HepG2 (cell line): ENCODE measurements around the gene CFAP97. TPM values are rescaled to one million over a fixed set of nuclear protein-coding genes. Genes with fewer than 3 reads are reported as not detected.

Experiments used
- ARNT2 ChIP-seq: sonication (generic); formaldehyde crosslinking; IDR thresholded peaks from 2 replicates; pipeline ENCODE4 v1.8.0; 2022; ENCODE audit warnings: mild to moderate bottlenecking, low read depth, missing genetic modification reagents, moderate library complexity
- CREM ChIP-seq, 2 experiments: sonication (generic) in 1 of 2; formaldehyde crosslinking in 1 of 2; IDR thresholded peaks; 2 replicates each; pipeline versions ENCODE4 v1.4.0 to v1.6.1; 2016 to 2020; ENCODE audit warnings: antibody characterized with exemption in 1 of 2, mild to moderate bottlenecking in 1 of 2, missing genetic modification reagents in 1 of 2
- IRF2 ChIP-seq: IDR thresholded peaks from 2 replicates; pipeline ENCODE4 v1.6.1; 2018; ENCODE audit warnings: missing genetic modification reagents, missing compliant biosample characterization
- MXD4 ChIP-seq: IDR thresholded peaks from 2 replicates; pipeline ENCODE4 v1.6.1; 2016; ENCODE audit warnings: mild to moderate bottlenecking, missing biosample characterization, missing genetic modification reagents
- NR2C2 ChIP-seq: sonication (generic); formaldehyde crosslinking; IDR thresholded peaks from 2 replicates; pipeline ENCODE4 v1.4.0; 2020; ENCODE audit warnings: missing genetic modification reagents, mild to moderate bottlenecking, moderate library complexity, borderline replicate concordance
- SOX5 ChIP-seq: IDR thresholded peaks from 2 replicates; pipeline ENCODE4 v1.6.1; 2016; ENCODE audit warnings: borderline replicate concordance
- ZBTB42 ChIP-seq: sonication (generic); formaldehyde crosslinking; IDR thresholded peaks from 2 replicates; pipeline ENCODE4 v1.5.0; 2020; ENCODE audit warnings: mild to moderate bottlenecking, missing genetic modification reagents
- ZNF670 ChIP-seq: sonication (generic); formaldehyde crosslinking; IDR thresholded peaks from 2 replicates; pipeline ENCODE4 v1.8.0; 2022; ENCODE audit warnings: mild to moderate bottlenecking, missing genetic modification reagents, borderline replicate concordance
- ZNF790 ChIP-seq: sonication (generic); formaldehyde crosslinking; IDR thresholded peaks from 2 replicates; pipeline ENCODE4 v1.8.0; 2022; ENCODE audit warnings: missing genetic modification reagents, mild to moderate bottlenecking, borderline replicate concordance
- polyA plus RNA-seq, 8 experiments: library from polyadenylated mRNA; depleted of rRNA in 3 of 8; stranded (reverse) in 7 of 8; unstranded in 1 of 8; fragments of >200 nt; fragmentation: Illumina TruSeq in 4 of 8; extraction: Trizol in 4 of 8; gene quantifications; 2 replicates each; pipeline versions ENCODE4 v1.2.1 to v1.2.3, GENCODE V29; 2011 to 2016; ENCODE audit warnings: low read depth in 4 of 8, missing spikeins in 1 of 8, mixed read lengths in 1 of 8; ENCODE audit not compliant: insufficient read depth in 1 of 8
- total RNA-seq, 5 experiments: library from RNA; depleted of rRNA; stranded (reverse); fragments of >200 nt; fragmentation: Illumina TruSeq; extraction: Trizol; gene quantifications; 2 replicates each; pipeline ENCODE4 v1.2.3, GENCODE V29; 2016; ENCODE audit warnings: low read depth in 1 of 5
- TF ChIP-seq, protein P1 (sequence below), 2 experiments: fragments of 450-650 bp in 1 of 2; sonication (generic) in 1 of 2; formaldehyde crosslinking in 1 of 2; IDR thresholded peaks; 2 replicates each; pipeline versions ENCODE4 v1.6.1 to v1.8.0; 2016 to 2022; ENCODE audit warnings: antibody characterized with exemption in 1 of 2, mild to moderate bottlenecking in 1 of 2, missing genetic modification reagents in 1 of 2
- TF ChIP-seq, protein P2 (sequence below): sonication (generic); formaldehyde crosslinking; IDR thresholded peaks from 2 replicates; pipeline ENCODE4 v1.4.0; 2020; ENCODE audit warnings: mild to moderate bottlenecking, missing genetic modification reagents
- TF ChIP-seq, protein P3 (sequence below): sonication (generic); formaldehyde crosslinking; IDR thresholded peaks from 2 replicates; pipeline ENCODE4 v1.9.0; 2022; ENCODE audit warnings: low read depth, missing genetic modification reagents
- TF ChIP-seq, protein P4 (sequence below): sonication (generic); formaldehyde crosslinking; IDR thresholded peaks from 2 replicates; pipeline ENCODE4 v1.8.1; 2022; ENCODE audit warnings: mild to moderate bottlenecking, missing genetic modification reagents

CFAP97 gene
- total and polyA plus RNA-seq, 2 of the 13 experiments (the other 11 are each of a cell fraction or from before 2014, with no cell fraction given) = 32.1 to 44.4 TPM

DNA sequence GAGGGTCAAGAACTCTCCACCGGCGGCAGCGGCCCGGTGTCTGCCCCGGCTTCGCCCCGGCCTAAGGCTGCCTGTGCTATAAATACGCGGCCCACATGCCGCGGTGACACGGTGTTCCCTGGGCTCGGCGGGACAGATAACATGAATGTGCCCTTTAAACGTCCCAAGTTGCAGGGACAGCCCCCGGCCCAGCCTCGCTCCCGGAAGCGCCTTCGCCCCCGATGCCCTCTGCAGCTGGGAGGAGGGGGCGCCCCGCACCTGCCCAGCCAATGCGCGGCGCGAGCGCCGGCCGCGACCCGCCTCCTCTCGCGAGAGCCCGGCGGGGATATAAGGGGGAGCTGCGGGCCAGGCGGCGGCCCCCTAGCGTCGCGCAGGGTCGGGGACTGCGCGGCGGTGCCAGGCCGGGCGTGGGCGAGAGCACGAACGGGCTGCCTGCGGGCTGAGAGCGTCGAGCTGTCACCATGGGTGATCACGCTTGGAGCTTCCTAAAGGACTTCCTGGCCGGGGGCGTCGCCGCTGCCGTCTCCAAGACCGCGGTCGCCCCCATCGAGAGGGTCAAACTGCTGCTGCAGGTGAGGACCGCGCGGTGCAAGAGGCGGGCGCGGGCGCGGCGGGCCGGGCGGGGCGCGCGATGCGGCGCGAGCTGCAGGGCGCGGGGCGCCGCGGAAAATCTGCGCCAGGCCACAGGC, 60.7 kb downstream of the CFAP97 start, which contains the start of gene SLC25A4 (continued):
- TF ChIP-seq, protein P1, sequence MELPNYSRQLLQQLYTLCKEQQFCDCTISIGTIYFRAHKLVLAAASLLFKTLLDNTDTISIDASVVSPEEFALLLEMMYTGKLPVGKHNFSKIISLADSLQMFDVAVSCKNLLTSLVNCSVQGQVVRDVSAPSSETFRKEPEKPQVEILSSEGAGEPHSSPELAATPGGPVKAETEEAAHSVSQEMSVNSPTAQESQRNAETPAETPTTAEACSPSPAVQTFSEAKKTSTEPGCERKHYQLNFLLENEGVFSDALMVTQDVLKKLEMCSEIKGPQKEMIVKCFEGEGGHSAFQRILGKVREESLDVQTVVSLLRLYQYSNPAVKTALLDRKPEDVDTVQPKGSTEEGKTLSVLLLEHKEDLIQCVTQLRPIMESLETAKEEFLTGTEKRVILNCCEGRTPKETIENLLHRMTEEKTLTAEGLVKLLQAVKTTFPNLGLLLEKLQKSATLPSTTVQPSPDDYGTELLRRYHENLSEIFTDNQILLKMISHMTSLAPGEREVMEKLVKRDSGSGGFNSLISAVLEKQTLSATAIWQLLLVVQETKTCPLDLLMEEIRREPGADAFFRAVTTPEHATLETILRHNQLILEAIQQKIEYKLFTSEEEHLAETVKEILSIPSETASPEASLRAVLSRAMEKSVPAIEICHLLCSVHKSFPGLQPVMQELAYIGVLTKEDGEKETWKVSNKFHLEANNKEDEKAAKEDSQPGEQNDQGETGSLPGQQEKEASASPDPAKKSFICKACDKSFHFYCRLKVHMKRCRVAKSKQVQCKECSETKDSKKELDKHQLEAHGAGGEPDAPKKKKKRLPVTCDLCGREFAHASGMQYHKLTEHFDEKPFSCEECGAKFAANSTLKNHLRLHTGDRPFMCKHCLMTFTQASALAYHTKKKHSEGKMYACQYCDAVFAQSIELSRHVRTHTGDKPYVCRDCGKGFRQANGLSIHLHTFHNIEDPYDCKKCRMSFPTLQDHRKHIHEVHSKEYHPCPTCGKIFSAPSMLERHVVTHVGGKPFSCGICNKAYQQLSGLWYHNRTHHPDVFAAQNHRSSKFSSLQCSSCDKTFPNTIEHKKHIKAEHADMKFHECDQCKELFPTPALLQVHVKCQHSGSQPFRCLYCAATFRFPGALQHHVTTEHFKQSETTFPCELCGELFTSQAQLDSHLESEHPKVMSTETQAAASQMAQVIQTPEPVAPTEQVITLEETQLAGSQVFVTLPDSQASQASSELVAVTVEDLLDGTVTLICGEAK (IDR thresholded peaks at IDR 0.05) = no peak
- TF ChIP-seq, protein P1 (CRISPR knock-in tag; IDR thresholded peaks at IDR 0.05) = peak; percentile 38; the same call in 1 of the 2 replicates
- TF ChIP-seq MXD4 (CRISPR knock-in tag) = peak; percentile 76
- peak; percentile 63; the same call in 1 of the 2 replicates for TF ChIP-seq IRF2 (CRISPR knock-in tag)
- TF ChIP-seq ZNF670 (CRISPR knock-in tag) = peak; percentile 62; the same call in 1 of the 2 replicates
- TF ChIP-seq, protein P2, sequence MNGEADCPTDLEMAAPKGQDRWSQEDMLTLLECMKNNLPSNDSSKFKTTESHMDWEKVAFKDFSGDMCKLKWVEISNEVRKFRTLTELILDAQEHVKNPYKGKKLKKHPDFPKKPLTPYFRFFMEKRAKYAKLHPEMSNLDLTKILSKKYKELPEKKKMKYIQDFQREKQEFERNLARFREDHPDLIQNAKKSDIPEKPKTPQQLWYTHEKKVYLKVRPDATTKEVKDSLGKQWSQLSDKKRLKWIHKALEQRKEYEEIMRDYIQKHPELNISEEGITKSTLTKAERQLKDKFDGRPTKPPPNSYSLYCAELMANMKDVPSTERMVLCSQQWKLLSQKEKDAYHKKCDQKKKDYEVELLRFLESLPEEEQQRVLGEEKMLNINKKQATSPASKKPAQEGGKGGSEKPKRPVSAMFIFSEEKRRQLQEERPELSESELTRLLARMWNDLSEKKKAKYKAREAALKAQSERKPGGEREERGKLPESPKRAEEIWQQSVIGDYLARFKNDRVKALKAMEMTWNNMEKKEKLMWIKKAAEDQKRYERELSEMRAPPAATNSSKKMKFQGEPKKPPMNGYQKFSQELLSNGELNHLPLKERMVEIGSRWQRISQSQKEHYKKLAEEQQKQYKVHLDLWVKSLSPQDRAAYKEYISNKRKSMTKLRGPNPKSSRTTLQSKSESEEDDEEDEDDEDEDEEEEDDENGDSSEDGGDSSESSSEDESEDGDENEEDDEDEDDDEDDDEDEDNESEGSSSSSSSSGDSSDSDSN (CRISPR knock-in tag) = peak; percentile 80
- peak; percentile 99 for TF ChIP-seq ARNT2 (CRISPR knock-in tag)
- TF ChIP-seq, protein P3, sequence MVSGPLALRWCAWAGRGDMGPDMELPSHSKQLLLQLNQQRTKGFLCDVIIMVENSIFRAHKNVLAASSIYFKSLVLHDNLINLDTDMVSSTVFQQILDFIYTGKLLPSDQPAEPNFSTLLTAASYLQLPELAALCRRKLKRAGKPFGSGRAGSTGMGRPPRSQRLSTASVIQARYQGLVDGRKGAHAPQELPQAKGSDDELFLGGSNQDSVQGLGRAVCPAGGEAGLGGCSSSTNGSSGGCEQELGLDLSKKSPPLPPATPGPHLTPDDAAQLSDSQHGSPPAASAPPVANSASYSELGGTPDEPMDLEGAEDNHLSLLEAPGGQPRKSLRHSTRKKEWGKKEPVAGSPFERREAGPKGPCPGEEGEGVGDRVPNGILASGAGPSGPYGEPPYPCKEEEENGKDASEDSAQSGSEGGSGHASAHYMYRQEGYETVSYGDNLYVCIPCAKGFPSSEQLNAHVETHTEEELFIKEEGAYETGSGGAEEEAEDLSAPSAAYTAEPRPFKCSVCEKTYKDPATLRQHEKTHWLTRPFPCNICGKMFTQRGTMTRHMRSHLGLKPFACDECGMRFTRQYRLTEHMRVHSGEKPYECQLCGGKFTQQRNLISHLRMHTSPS (CRISPR knock-in tag) = peak; percentile 80; the same call in 1 of the 2 replicates
- peak; percentile 21; the same call in 1 of the 2 replicates for TF ChIP-seq SOX5 (CRISPR knock-in tag)
- peak; percentile 87 for TF ChIP-seq ZNF790 (CRISPR knock-in tag)
- TF ChIP-seq, protein P4, sequence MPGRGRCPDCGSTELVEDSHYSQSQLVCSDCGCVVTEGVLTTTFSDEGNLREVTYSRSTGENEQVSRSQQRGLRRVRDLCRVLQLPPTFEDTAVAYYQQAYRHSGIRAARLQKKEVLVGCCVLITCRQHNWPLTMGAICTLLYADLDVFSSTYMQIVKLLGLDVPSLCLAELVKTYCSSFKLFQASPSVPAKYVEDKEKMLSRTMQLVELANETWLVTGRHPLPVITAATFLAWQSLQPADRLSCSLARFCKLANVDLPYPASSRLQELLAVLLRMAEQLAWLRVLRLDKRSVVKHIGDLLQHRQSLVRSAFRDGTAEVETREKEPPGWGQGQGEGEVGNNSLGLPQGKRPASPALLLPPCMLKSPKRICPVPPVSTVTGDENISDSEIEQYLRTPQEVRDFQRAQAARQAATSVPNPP (CRISPR knock-in tag) = peak; percentile 67; the same call in 1 of the 2 replicates
- no peak for TF ChIP-seq CREM (IDR thresholded peaks at IDR 0.05)
- TF ChIP-seq CREM (CRISPR knock-in tag; IDR thresholded peaks at IDR 0.05) = no peak
- peak; percentile 90 for TF ChIP-seq NR2C2
- TF ChIP-seq ZBTB42 (CRISPR knock-in tag) = 0 out of 2 replicates have a peak, but pooled peaks have one; percentile 54
